Ascending aorta (tissue), 2 donors: Measurements from ENCODE around the gene ETV6. TPM values are rescaled to one million over a fixed set of nuclear protein-coding genes. Genes with fewer than 3 reads are reported as not detected.

Source experiments
- DNase-seq, 2 donors: peaks; one replicate each; pipeline ENCODE4 v3.0.0-alpha.2; 2019; ENCODE audit warnings: low spot score in 2 of 2
- H3K27ac ChIP-seq, 2 donors: fragments of 200-600 bp; sonication (generic); one replicate each; pipeline ENCODE4 v1.5.1; 2016 to 2017; ENCODE audit warnings: mild to moderate bottlenecking in 1 of 2
- H3K27me3 ChIP-seq: fragments of 200-600 bp; sonication (generic); one replicate; pipeline ENCODE4 v1.5.1; 2017
- H3K36me3 ChIP-seq, 2 donors: fragments of 200-600 bp; sonication (generic); one replicate each; pipeline ENCODE4 v1.5.1; 2016
- H3K4me1 ChIP-seq, 2 donors: fragments of 200-600 bp; sonication (generic); one replicate each; pipeline ENCODE4 v1.5.1; 2016 to 2017; ENCODE audit warnings: mild to moderate bottlenecking in 1 of 2
- H3K4me3 ChIP-seq, 2 donors: fragments of 200-600 bp; sonication (generic); one replicate each; pipeline ENCODE4 v1.5.1; 2016 to 2017; ENCODE audit warnings: mild to moderate bottlenecking in 1 of 2
- H3K9me3 ChIP-seq, 2 donors: fragments of 200-600 bp; sonication (generic); one replicate each; pipeline ENCODE4 v1.5.1; 2016
- intact Hi-C: fragments of 100-400 bp; cut with DNase I; formaldehyde crosslinking; loops from one replicate; pipeline ENCODE4 v1.15.1; 2023
- total RNA-seq: library from RNA; depleted of rRNA; stranded (reverse); fragments of >200 nt; gene quantifications from one replicate; pipeline ENCODE4 v1.1.0, GENCODE V29; 2016
- TF ChIP-seq, protein P1 (sequence below), 3 experiments: fragments of 200-600 bp in 2 of 3; fragments of 450-650 bp in 1 of 3; sonication (generic) in 2 of 3; IDR thresholded peaks; one replicate each; pipeline ENCODE4 v1.5.1; 2016 to 2019; ENCODE audit warnings: antibody characterized with exemption in 3 of 3, mild to moderate bottlenecking in 1 of 3, moderate library complexity in 1 of 3

ETV6 gene
- total RNA-seq, 1 donor from 2014 or later: 21.6 TPM

DNA sequence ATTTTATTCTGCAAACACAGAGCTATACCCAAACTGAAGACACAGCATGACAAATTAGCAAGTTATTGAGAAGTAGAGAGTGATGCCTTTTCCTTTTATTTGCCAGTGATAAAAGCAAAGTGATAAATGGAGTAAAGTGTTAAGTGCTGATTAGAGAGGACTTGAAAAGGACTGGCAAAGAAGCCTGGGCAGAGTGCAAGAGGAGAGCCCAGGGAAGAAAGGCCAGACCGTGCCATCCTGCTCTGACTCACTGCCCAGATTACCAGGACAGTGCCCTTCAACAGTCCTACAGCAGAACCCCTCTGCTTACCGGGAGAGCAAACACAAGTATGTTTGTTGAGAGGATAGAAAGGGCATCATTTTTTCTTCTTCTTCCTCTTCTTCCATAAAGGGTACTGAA, 106.5 kb downstream of the ETV6 start:
- no peak for DNase-seq
- Histone ChIP-seq H3K9me3 (no peaks in the 10 kb centered on the region), H3K27me3 (no peaks in the 10 kb centered on the region), H3K27ac (peak overlapping the region; percentile 90 to 93), H3K36me3 (no peaks in the 10 kb centered on the region), H3K4me3 (peak overlapping the region in 1 of 2 donors; percentile 17), H3K4me1 (peaks cover 30 to 69% of the 10 kb centered on the region in 2 donors)
- intact Hi-C loops: loop anchor here (5.0 to 10.0 kb wide), 2 partner anchors 59 to 109 kb away; no protein-coding TSS in a partner anchor
- TF ChIP-seq, protein P1, sequence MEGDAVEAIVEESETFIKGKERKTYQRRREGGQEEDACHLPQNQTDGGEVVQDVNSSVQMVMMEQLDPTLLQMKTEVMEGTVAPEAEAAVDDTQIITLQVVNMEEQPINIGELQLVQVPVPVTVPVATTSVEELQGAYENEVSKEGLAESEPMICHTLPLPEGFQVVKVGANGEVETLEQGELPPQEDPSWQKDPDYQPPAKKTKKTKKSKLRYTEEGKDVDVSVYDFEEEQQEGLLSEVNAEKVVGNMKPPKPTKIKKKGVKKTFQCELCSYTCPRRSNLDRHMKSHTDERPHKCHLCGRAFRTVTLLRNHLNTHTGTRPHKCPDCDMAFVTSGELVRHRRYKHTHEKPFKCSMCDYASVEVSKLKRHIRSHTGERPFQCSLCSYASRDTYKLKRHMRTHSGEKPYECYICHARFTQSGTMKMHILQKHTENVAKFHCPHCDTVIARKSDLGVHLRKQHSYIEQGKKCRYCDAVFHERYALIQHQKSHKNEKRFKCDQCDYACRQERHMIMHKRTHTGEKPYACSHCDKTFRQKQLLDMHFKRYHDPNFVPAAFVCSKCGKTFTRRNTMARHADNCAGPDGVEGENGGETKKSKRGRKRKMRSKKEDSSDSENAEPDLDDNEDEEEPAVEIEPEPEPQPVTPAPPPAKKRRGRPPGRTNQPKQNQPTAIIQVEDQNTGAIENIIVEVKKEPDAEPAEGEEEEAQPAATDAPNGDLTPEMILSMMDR (IDR thresholded peaks at IDR 0.05): no peak

DNA sequence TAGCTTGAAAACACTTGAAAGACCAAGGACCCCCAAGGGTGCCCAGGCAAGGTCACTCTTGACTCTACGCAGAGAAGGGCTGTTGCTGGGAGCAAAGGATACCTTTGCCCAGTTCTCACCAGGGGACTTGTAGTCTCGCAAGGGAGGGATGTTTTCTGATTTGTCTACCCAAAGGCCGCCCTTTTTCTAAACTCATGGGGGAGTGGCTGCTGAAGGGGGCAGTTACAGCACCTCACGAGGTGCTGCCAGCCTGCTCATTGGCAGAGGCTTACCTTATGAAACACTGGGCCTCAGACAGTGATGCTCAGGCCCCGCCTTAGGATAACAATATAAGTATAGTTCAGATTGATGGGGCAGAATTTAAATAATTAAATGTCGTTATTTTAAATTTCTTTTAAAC, 107.0 kb downstream of the ETV6 start:
- intact Hi-C loops: loop anchor here (5.0 to 10.0 kb wide), 2 partner anchors 59 to 108 kb away; no protein-coding TSS in a partner anchor
- TF ChIP-seq, protein P1 (IDR thresholded peaks at IDR 0.05): no peak
- Histone ChIP-seq H3K27me3 (no peaks in the 10 kb centered on the region), H3K4me1 (peaks cover 30 to 69% of the 10 kb centered on the region in 2 donors), H3K36me3 (no peaks in the 10 kb centered on the region), H3K9me3 (no peaks in the 10 kb centered on the region), H3K27ac (peak overlapping the region; percentile 90 to 93), H3K4me3 (no peak overlapping the region)
- DNase-seq: no peak

DNA sequence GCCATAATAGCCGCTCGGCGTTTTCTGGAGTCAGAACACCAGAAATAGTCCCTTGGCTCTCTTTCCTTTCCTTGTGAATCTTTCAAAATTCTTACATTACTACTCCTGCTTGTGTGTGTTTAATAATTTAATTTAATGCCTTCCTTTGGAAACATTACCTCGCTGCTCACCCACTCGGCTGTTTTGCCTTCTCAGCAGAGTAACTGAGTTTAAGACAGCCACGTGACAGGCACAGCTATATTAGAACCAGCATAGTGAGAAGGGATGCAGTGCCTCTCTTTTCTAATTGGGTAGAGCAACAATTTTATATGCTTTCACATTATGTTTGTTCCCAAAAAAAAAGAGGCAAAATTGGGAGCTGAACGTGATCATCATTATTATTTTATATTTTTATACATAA, 107.6 kb downstream of the ETV6 start:
- DNase-seq: no peak
- no peak overlapping the region for H3K4me3 ChIP-seq
- peak overlapping the region; percentile 93 for H3K27ac ChIP-seq
- no peaks in the 10 kb centered on the region for H3K9me3 ChIP-seq
- H3K4me1 ChIP-seq: peaks cover 30 to 72% of the 10 kb centered on the region in 2 donors
- TF ChIP-seq, protein P1 (IDR thresholded peaks at IDR 0.05): no peak
- H3K36me3 ChIP-seq: no peaks in the 10 kb centered on the region
- no peaks in the 10 kb centered on the region for H3K27me3 ChIP-seq
- intact Hi-C loops: loop anchor here (5.0 to 10.0 kb wide), 2 partner anchors 60 to 108 kb away; no protein-coding TSS in a partner anchor

DNA sequence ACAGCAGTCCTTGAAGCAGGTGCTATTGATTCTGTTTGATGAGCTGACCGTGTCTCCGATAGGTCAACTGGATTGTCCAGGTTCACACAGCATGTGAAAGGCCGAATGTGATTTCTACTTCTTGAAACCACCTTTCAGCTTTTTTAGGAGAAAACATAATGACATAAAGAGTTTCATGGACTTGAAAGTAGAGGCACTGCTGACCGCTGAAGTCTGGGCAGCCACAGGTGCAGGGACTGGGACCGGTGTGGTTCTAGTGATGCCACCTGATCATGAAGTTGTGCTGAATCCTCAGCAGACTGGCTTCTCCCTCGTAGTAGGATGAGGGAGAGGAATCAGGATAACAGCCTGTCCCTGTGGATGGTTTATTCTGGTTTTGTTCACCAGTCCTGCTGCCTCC, 108.1 kb downstream of the ETV6 start:
- Histone ChIP-seq H3K27me3 (no peaks in the 10 kb centered on the region), H3K27ac (peak overlapping the region; percentile 93), H3K36me3 (no peaks in the 10 kb centered on the region), H3K9me3 (no peaks in the 10 kb centered on the region), H3K4me1 (peaks cover 30 to 72% of the 10 kb centered on the region in 2 donors), H3K4me3 (no peak overlapping the region)
- intact Hi-C loops: loop anchor here (5.0 to 10.0 kb wide), 2 partner anchors 60 to 107 kb away; no protein-coding TSS in a partner anchor
- DNase-seq: no peak
- TF ChIP-seq, protein P1 (IDR thresholded peaks at IDR 0.05): no peak

DNA sequence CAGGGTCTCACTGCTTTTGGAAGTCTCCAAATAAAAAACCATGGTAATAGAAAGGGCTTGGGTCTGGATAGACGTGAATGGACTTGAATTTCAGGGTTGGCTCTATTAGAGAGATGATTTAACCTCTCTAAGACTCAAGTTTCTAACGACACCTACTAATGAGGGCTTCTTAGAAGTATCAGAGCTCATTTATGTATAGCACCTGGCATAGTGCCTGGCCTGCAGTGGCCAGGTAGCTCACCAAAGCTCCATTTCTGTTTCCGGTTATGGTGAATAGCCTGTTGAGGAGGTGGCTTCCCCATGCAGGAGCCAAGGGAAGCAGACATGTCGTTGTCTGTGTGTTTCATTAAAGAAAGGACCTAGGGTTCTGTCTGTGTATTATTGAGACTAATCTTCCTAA, 108.6 kb downstream of the ETV6 start:
- Histone ChIP-seq H3K9me3 (no peaks in the 10 kb centered on the region), H3K27me3 (no peaks in the 10 kb centered on the region), H3K36me3 (no peaks in the 10 kb centered on the region), H3K4me1 (peaks cover 30 to 74% of the 10 kb centered on the region in 2 donors), H3K27ac (peak overlapping the region; percentile 93), H3K4me3 (no peak overlapping the region)
- intact Hi-C loops: loop anchor here (5.0 to 10.0 kb wide), 2 partner anchors 61 to 107 kb away; no protein-coding TSS in a partner anchor
- DNase-seq: no peak
- TF ChIP-seq, protein P1 (IDR thresholded peaks at IDR 0.05): no peak
